ENCODE measurements around the gene DNAJB9.

The DNAJB9 gene

GRCh38 chr7:108561047-108561619 lies 8.5 kb upstream of the DNAJB9 start:
- TF ChIP-seq CTCF (IDR thresholded peaks at IDR 0.05): no peak

GRCh38 chr7:108565987-108566386 lies 3.7 kb upstream of the DNAJB9 start:
- no peak for TF ChIP-seq CTCF (IDR thresholded peaks at IDR 0.05)

GRCh38 chr7:108568801-108569380 lies 783 bp upstream of the DNAJB9 start:
- TF ChIP-seq CTCF (IDR thresholded peaks at IDR 0.05): no peak

GRCh38 chr7:108570146-108570755 lies 577 bp downstream of the DNAJB9 start:
- TF ChIP-seq CTCF (IDR thresholded peaks at IDR 0.05): no peak

GRCh38 chr7:108572480-108572879 lies 2.8 kb downstream of the DNAJB9 start:
- TF ChIP-seq CTCF (IDR thresholded peaks at IDR 0.05): no peak

- no peak for TF ChIP-seq CTCF (IDR thresholded peaks at IDR 0.05)
These were observed 5.5 kb downstream of the DNAJB9 start for GRCh38 chr7:108575156-108575555.

- TF ChIP-seq CTCF (IDR thresholded peaks at IDR 0.05): no peak
These were observed 6.4 kb downstream of the DNAJB9 start for GRCh38 chr7:108576116-108576515.
